LNCAP (cell line): ENCODE measurements around the gene PDE11A.

Source experiments
- CTCF ChIP-seq: fragments of 450-650 bp; IDR thresholded peaks from 2 replicates; pipeline ENCODE4 v1.5.1; 2017; ENCODE audit warnings: mild to moderate bottlenecking

PDE11A gene

DNA sequence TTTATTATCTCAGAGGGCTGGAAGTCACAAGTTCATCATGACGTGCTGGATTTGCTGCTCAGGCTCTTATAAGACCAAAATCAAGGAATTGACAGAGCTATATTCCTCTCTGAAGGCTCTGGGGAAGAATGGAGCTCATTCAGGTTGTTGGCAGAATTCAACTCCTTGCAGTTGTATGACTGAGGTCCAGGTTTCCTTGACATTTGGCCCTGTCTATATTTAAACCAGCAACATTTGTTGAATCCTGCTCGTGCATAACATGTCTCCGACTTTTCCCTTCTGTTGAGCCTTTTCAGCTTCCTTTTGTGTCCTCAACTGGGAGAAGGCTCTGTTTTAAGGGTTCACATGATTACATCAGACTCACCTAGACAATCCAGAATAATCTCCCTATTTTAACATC is 203.4 kb downstream of the PDE11A start:
- no peak for TF ChIP-seq CTCF

- no peak for TF ChIP-seq CTCF
These were observed 203.8 kb downstream of the PDE11A start for GRCh38 chr2:177868806-177869205.

GRCh38 chr2:177857538-177857937 is 215.0 kb downstream of the PDE11A start:
- TF ChIP-seq CTCF: no peak

DNA sequence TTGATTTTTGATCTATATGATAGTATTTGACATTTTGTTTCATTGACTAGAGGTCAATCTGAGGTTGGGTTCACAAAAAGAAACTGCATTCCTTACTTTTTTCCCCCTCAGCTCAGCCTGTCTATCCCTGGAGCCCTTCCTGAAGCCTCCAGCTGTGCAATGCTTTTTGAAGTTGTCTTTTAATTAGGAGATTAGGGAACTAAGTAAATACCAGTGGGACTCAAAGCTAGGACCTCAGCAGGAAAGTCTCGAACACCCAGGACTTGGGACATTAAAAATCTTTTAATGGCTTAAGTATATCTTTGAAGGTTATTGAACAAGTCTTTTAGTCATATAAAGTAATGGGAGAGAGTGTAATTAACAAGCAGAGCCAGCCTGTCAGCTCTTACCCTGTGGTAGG is 220.2 kb downstream of the PDE11A start:
- no peak for TF ChIP-seq CTCF

GRCh38 chr2:177843188-177843587 is 229.4 kb downstream of the PDE11A start:
- TF ChIP-seq CTCF: no peak

GRCh38 chr2:177842243-177842642 is 230.3 kb downstream of the PDE11A start:
- no peak for TF ChIP-seq CTCF

- no peak for TF ChIP-seq CTCF
These were observed 239.8 kb downstream of the PDE11A start for GRCh38 chr2:177832611-177833433.

- TF ChIP-seq CTCF: no peak
These were observed 241.6 kb downstream of the PDE11A start for GRCh38 chr2:177830881-177831386.
